Measurements from ENCODE around the gene KMO.

KMO gene

GRCh38 chr1:241596633-241597032 is 64.5 kb downstream of the KMO start:
- Histone ChIP-seq H3K4me1 (ENCODE audit: insufficient read depth, low read length) (no peaks in the 10 kb centered on the region; the same call in 1 of the 2 replicates), H3K27ac (ENCODE audit: low read depth, low read length) (no peak overlapping the region), H3K36me3 (ENCODE audit: insufficient read depth, low read length) (peaks cover 17% of the 10 kb centered on the region), H3K27me3 (ENCODE audit: insufficient read depth, low read length) (no peaks in the 10 kb centered on the region), H3K9me3 (ENCODE audit: insufficient read depth, low read depth, low read length) (no peaks in the 10 kb centered on the region), H3K9ac (ENCODE audit: low read depth, low read length) (no peak overlapping the region), H3K4me3 (ENCODE audit: low read length) (no peak overlapping the region)
- 91% methylated on average over 6 of the region's 6 CpGs for WGBS

- no peaks in the 10 kb centered on the region for H3K4me1 ChIP-seq (ENCODE audit: insufficient read depth, low read length)
- no peaks in the 10 kb centered on the region for H3K27me3 ChIP-seq (ENCODE audit: insufficient read depth, low read length)
- H3K9me3 ChIP-seq (ENCODE audit: insufficient read depth, low read depth, low read length): no peaks in the 10 kb centered on the region
- H3K9ac ChIP-seq (ENCODE audit: low read depth, low read length): no peak overlapping the region
- peaks cover 17% of the 10 kb centered on the region for H3K36me3 ChIP-seq (ENCODE audit: insufficient read depth, low read length)
- H3K27ac ChIP-seq (ENCODE audit: low read depth, low read length): no peak overlapping the region
- 94% methylated on average over 2 of the region's 3 CpGs for WGBS
- H3K4me3 ChIP-seq (ENCODE audit: low read length): no peak overlapping the region
These were observed 66.1 kb downstream of the KMO start for GRCh38 chr1:241598249-241598648.

GRCh38 chr1:241600496-241600901 is 68.3 kb downstream of the KMO start:
- no peaks in the 10 kb centered on the region for H3K27me3 ChIP-seq (ENCODE audit: insufficient read depth, low read length)
- WGBS: 85% methylated on average over 2 of the region's 2 CpGs
- H3K9ac ChIP-seq (ENCODE audit: low read depth, low read length): no peak overlapping the region
- H3K9me3 ChIP-seq (ENCODE audit: insufficient read depth, low read depth, low read length): no peaks in the 10 kb centered on the region
- H3K4me3 ChIP-seq (ENCODE audit: low read length): no peak overlapping the region
- H3K27ac ChIP-seq (ENCODE audit: low read depth, low read length): no peak overlapping the region
- no peaks in the 10 kb centered on the region for H3K4me1 ChIP-seq (ENCODE audit: insufficient read depth, low read length)
- H3K36me3 ChIP-seq (ENCODE audit: insufficient read depth, low read length): peaks cover 7% of the 10 kb centered on the region; the same call in 1 of the 2 replicates

- no peak overlapping the region for H3K4me3 ChIP-seq (ENCODE audit: low read length)
- no peaks in the 10 kb centered on the region for H3K27me3 ChIP-seq (ENCODE audit: insufficient read depth, low read length)
- H3K27ac ChIP-seq (ENCODE audit: low read depth, low read length): no peak overlapping the region
- no peaks in the 10 kb centered on the region for H3K4me1 ChIP-seq (ENCODE audit: insufficient read depth, low read length)
- H3K36me3 ChIP-seq (ENCODE audit: insufficient read depth, low read length): no peaks in the 10 kb centered on the region
- 99% methylated on average over 3 of the region's 3 CpGs for WGBS
- H3K9me3 ChIP-seq (ENCODE audit: insufficient read depth, low read depth, low read length): no peaks in the 10 kb centered on the region
- H3K9ac ChIP-seq (ENCODE audit: low read depth, low read length): no peak overlapping the region
These were observed 71.6 kb downstream of the KMO start for GRCh38 chr1:241603731-241604245.

GRCh38 chr1:241605146-241605805 is 73.1 kb downstream of the KMO start:
- WGBS: 85% methylated on average over 9 of the region's 9 CpGs
- Histone ChIP-seq H3K27ac (ENCODE audit: low read depth, low read length) (no peak overlapping the region), H3K4me3 (ENCODE audit: low read length) (no peak overlapping the region), H3K9ac (ENCODE audit: low read depth, low read length) (no peak overlapping the region), H3K4me1 (ENCODE audit: insufficient read depth, low read length) (no peaks in the 10 kb centered on the region), H3K36me3 (ENCODE audit: insufficient read depth, low read length) (no peaks in the 10 kb centered on the region), H3K9me3 (ENCODE audit: insufficient read depth, low read depth, low read length) (no peaks in the 10 kb centered on the region), H3K27me3 (ENCODE audit: insufficient read depth, low read length) (no peaks in the 10 kb centered on the region)

GRCh38 chr1:241606544-241606943 is 74.4 kb downstream of the KMO start:
- no peaks in the 10 kb centered on the region for H3K4me1 ChIP-seq (ENCODE audit: insufficient read depth, low read length)
- H3K4me3 ChIP-seq (ENCODE audit: low read length): no peak overlapping the region
- H3K9ac ChIP-seq (ENCODE audit: low read depth, low read length): no peak overlapping the region
- no peaks in the 10 kb centered on the region for H3K36me3 ChIP-seq (ENCODE audit: insufficient read depth, low read length)
- H3K27ac ChIP-seq (ENCODE audit: low read depth, low read length): no peak overlapping the region
- no peaks in the 10 kb centered on the region for H3K27me3 ChIP-seq (ENCODE audit: insufficient read depth, low read length)
- 94% methylated on average over 5 of the region's 5 CpGs for WGBS
- no peaks in the 10 kb centered on the region for H3K9me3 ChIP-seq (ENCODE audit: insufficient read depth, low read depth, low read length)

GRCh38 chr1:241607497-241607896 is 75.3 kb downstream of the KMO start:
- Histone ChIP-seq H3K9me3 (ENCODE audit: insufficient read depth, low read depth, low read length) (no peaks in the 10 kb centered on the region), H3K4me1 (ENCODE audit: insufficient read depth, low read length) (no peaks in the 10 kb centered on the region; the same call in 1 of the 2 replicates), H3K4me3 (ENCODE audit: low read length) (no peak overlapping the region), H3K27me3 (ENCODE audit: insufficient read depth, low read length) (no peaks in the 10 kb centered on the region), H3K27ac (ENCODE audit: low read depth, low read length) (no peak overlapping the region), H3K36me3 (ENCODE audit: insufficient read depth, low read length) (no peaks in the 10 kb centered on the region), H3K9ac (ENCODE audit: low read depth, low read length) (no peak overlapping the region)

- Histone ChIP-seq H3K4me3 (ENCODE audit: low read length) (no peak overlapping the region), H3K9ac (ENCODE audit: low read depth, low read length) (no peak overlapping the region), H3K36me3 (ENCODE audit: insufficient read depth, low read length) (no peaks in the 10 kb centered on the region), H3K9me3 (ENCODE audit: insufficient read depth, low read depth, low read length) (no peaks in the 10 kb centered on the region), H3K27ac (ENCODE audit: low read depth, low read length) (no peak overlapping the region), H3K27me3 (ENCODE audit: insufficient read depth, low read length) (no peaks in the 10 kb centered on the region), H3K4me1 (ENCODE audit: insufficient read depth, low read length) (no peaks in the 10 kb centered on the region; the same call in 1 of the 2 replicates)
- 94% methylated on average over 3 of the region's 3 CpGs for WGBS
These were observed 76.3 kb downstream of the KMO start for GRCh38 chr1:241608379-241609033.

- Histone ChIP-seq H3K9ac (ENCODE audit: low read depth, low read length) (no peak overlapping the region), H3K9me3 (ENCODE audit: insufficient read depth, low read depth, low read length) (no peaks in the 10 kb centered on the region), H3K27me3 (ENCODE audit: insufficient read depth, low read length) (no peaks in the 10 kb centered on the region), H3K4me1 (ENCODE audit: insufficient read depth, low read length) (no peaks in the 10 kb centered on the region; the same call in 1 of the 2 replicates), H3K4me3 (ENCODE audit: low read length) (no peak overlapping the region), H3K36me3 (ENCODE audit: insufficient read depth, low read length) (no peaks in the 10 kb centered on the region), H3K27ac (ENCODE audit: low read depth, low read length) (no peak overlapping the region)
- WGBS: 90% methylated on average over 8 of the region's 8 CpGs
These were observed 78.1 kb downstream of the KMO start for GRCh38 chr1:241610056-241610815.

- H3K27ac ChIP-seq (ENCODE audit: low read depth, low read length): no peak overlapping the region
- no peak overlapping the region for H3K9ac ChIP-seq (ENCODE audit: low read depth, low read length)
- no peaks in the 10 kb centered on the region; the same call in 1 of the 2 replicates for H3K4me1 ChIP-seq (ENCODE audit: insufficient read depth, low read length)
- H3K4me3 ChIP-seq (ENCODE audit: low read length): no peak overlapping the region
- 67% methylated on average over 3 of the region's 3 CpGs for WGBS
- no peaks in the 10 kb centered on the region for H3K9me3 ChIP-seq (ENCODE audit: insufficient read depth, low read depth, low read length)
- no peaks in the 10 kb centered on the region for H3K36me3 ChIP-seq (ENCODE audit: insufficient read depth, low read length)
- H3K27me3 ChIP-seq (ENCODE audit: insufficient read depth, low read length): no peaks in the 10 kb centered on the region
These were observed 78.9 kb downstream of the KMO start for GRCh38 chr1:241611063-241611462.

- Histone ChIP-seq H3K4me3 (ENCODE audit: low read length) (no peak overlapping the region), H3K9me3 (ENCODE audit: insufficient read depth, low read depth, low read length) (no peaks in the 10 kb centered on the region), H3K4me1 (ENCODE audit: insufficient read depth, low read length) (no peaks in the 10 kb centered on the region; the same call in 1 of the 2 replicates), H3K27me3 (ENCODE audit: insufficient read depth, low read length) (no peaks in the 10 kb centered on the region), H3K36me3 (ENCODE audit: insufficient read depth, low read length) (no peaks in the 10 kb centered on the region), H3K27ac (ENCODE audit: low read depth, low read length) (no peak overlapping the region), H3K9ac (ENCODE audit: low read depth, low read length) (no peak overlapping the region)
- 94% methylated on average over 1 of the region's 1 CpG for WGBS
These were observed 79.6 kb downstream of the KMO start for GRCh38 chr1:241611736-241612135.

Data from HUES64 (cell line).